ENCODE results near the gene GUCA1C.

Gene GUCA1C

DNA sequence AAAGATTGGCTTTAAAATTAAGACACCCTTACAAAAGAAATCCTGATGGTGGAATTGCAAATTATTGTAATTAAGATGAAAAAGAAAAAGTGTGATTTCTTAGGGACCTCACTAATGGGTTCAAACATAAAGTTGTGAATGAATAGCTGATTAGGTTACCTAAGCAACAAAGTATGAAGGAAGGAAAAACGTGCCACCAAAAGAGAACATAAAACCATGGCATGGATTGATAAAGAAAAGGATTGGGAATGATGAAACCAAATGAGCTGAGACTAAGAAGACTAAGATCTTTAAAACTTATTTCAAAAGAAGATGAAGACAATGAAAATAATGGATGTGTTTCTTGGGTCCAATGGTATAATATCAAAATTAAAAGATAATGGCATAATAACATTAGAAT is 32.2 kb upstream of the GUCA1C start:
- TF ChIP-seq GLIS3 (CRISPR knock-in tag; IDR thresholded peaks at IDR 0.05): no peak
- TF ChIP-seq ESRRG (CRISPR knock-in tag; IDR thresholded peaks at IDR 0.05): no peak
- TF ChIP-seq RARB (CRISPR knock-in tag; IDR thresholded peaks at IDR 0.05): no peak
- TF ChIP-seq, protein P1, sequence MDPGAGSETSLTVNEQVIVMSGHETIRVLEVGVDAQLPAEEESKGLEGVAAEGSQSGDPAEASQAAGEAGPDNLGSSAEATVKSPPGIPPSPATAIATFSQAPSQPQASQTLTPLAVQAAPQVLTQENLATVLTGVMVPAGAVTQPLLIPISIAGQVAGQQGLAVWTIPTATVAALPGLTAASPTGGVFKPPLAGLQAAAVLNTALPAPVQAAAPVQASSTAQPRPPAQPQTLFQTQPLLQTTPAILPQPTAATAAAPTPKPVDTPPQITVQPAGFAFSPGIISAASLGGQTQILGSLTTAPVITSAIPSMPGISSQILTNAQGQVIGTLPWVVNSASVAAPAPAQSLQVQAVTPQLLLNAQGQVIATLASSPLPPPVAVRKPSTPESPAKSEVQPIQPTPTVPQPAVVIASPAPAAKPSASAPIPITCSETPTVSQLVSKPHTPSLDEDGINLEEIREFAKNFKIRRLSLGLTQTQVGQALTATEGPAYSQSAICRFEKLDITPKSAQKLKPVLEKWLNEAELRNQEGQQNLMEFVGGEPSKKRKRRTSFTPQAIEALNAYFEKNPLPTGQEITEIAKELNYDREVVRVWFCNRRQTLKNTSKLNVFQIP (CRISPR knock-in tag; IDR thresholded peaks at IDR 0.05; ENCODE audit: borderline replicate concordance, low read depth): no peak
- no peak for ATAC-seq

DNA sequence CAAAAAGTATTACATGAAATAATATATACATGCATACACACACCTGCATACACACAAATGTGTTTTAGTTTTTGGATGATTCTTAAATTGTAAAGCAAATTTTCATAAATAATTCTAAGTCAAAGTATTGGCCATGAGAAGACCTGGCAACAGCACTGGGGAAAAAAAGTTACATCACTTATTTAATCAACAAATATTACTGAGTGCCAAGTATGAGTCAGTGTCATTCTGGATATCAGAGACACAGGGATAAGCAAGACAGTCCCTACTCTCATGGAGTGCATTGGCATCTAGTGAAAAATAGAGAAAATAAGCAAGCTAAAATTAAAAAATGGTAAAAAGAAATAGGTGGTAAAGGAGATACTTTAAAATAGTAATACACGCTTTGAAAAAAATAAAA is 29.4 kb upstream of the GUCA1C start:
- no peak for ATAC-seq
- TF ChIP-seq, protein P2, sequence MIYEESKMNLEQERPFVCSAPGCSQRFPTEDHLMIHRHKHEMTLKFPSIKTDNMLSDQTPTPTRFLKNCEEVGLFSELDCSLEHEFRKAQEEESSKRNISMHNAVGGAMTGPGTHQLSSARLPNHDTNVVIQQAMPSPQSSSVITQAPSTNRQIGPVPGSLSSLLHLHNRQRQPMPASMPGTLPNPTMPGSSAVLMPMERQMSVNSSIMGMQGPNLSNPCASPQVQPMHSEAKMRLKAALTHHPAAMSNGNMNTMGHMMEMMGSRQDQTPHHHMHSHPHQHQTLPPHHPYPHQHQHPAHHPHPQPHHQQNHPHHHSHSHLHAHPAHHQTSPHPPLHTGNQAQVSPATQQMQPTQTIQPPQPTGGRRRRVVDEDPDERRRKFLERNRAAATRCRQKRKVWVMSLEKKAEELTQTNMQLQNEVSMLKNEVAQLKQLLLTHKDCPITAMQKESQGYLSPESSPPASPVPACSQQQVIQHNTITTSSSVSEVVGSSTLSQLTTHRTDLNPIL (CRISPR knock-in tag; IDR thresholded peaks at IDR 0.05; ENCODE audit: low read depth): no peak
- no peak for TF ChIP-seq ZFP30 (CRISPR knock-in tag; IDR thresholded peaks at IDR 0.05)
- TF ChIP-seq ZNF8 (CRISPR knock-in tag; IDR thresholded peaks at IDR 0.05): no peak
- TF ChIP-seq, protein P1 (CRISPR knock-in tag; IDR thresholded peaks at IDR 0.05; ENCODE audit: borderline replicate concordance, low read depth): no peak
- TF ChIP-seq, protein P3, sequence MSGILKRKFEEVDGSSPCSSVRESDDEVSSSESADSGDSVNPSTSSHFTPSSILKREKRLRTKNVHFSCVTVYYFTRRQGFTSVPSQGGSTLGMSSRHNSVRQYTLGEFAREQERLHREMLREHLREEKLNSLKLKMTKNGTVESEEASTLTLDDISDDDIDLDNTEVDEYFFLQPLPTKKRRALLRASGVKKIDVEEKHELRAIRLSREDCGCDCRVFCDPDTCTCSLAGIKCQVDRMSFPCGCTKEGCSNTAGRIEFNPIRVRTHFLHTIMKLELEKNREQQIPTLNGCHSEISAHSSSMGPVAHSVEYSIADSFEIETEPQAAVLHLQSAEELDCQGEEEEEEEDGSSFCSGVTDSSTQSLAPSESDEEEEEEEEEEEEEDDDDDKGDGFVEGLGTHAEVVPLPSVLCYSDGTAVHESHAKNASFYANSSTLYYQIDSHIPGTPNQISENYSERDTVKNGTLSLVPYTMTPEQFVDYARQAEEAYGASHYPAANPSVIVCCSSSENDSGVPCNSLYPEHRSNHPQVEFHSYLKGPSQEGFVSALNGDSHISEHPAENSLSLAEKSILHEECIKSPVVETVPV (CRISPR knock-in tag; IDR thresholded peaks at IDR 0.05): no peak
- TF ChIP-seq BACH2 (CRISPR knock-in tag; IDR thresholded peaks at IDR 0.05; ENCODE audit: borderline replicate concordance): no peak
- no peak for TF ChIP-seq GLIS3 (CRISPR knock-in tag; IDR thresholded peaks at IDR 0.05)
- TF ChIP-seq, protein P4, sequence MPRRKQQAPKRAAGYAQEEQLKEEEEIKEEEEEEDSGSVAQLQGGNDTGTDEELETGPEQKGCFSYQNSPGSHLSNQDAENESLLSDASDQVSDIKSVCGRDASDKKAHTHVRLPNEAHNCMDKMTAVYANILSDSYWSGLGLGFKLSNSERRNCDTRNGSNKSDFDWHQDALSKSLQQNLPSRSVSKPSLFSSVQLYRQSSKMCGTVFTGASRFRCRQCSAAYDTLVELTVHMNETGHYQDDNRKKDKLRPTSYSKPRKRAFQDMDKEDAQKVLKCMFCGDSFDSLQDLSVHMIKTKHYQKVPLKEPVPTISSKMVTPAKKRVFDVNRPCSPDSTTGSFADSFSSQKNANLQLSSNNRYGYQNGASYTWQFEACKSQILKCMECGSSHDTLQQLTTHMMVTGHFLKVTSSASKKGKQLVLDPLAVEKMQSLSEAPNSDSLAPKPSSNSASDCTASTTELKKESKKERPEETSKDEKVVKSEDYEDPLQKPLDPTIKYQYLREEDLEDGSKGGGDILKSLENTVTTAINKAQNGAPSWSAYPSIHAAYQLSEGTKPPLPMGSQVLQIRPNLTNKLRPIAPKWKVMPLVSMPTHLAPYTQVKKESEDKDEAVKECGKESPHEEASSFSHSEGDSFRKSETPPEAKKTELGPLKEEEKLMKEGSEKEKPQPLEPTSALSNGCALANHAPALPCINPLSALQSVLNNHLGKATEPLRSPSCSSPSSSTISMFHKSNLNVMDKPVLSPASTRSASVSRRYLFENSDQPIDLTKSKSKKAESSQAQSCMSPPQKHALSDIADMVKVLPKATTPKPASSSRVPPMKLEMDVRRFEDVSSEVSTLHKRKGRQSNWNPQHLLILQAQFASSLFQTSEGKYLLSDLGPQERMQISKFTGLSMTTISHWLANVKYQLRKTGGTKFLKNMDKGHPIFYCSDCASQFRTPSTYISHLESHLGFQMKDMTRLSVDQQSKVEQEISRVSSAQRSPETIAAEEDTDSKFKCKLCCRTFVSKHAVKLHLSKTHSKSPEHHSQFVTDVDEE (CRISPR knock-in tag; IDR thresholded peaks at IDR 0.05): no peak
- no peak for TF ChIP-seq OSR1 (CRISPR knock-in tag; IDR thresholded peaks at IDR 0.05)
- TF ChIP-seq, protein P5, sequence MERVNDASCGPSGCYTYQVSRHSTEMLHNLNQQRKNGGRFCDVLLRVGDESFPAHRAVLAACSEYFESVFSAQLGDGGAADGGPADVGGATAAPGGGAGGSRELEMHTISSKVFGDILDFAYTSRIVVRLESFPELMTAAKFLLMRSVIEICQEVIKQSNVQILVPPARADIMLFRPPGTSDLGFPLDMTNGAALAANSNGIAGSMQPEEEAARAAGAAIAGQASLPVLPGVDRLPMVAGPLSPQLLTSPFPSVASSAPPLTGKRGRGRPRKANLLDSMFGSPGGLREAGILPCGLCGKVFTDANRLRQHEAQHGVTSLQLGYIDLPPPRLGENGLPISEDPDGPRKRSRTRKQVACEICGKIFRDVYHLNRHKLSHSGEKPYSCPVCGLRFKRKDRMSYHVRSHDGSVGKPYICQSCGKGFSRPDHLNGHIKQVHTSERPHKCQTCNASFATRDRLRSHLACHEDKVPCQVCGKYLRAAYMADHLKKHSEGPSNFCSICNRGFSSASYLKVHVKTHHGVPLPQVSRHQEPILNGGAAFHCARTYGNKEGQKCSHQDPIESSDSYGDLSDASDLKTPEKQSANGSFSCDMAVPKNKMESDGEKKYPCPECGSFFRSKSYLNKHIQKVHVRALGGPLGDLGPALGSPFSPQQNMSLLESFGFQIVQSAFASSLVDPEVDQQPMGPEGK (CRISPR knock-in tag; IDR thresholded peaks at IDR 0.05; ENCODE audit: borderline replicate concordance): no peak
- TF ChIP-seq ZC3H10 (CRISPR knock-in tag; IDR thresholded peaks at IDR 0.05): no peak
- no peak for TF ChIP-seq TOX (CRISPR knock-in tag; IDR thresholded peaks at IDR 0.05; ENCODE audit: borderline replicate concordance)
- TF ChIP-seq ZFP3 (CRISPR knock-in tag; IDR thresholded peaks at IDR 0.05): no peak
- no peak for TF ChIP-seq PPARA (CRISPR knock-in tag; IDR thresholded peaks at IDR 0.05; ENCODE audit: borderline replicate concordance)

DNA sequence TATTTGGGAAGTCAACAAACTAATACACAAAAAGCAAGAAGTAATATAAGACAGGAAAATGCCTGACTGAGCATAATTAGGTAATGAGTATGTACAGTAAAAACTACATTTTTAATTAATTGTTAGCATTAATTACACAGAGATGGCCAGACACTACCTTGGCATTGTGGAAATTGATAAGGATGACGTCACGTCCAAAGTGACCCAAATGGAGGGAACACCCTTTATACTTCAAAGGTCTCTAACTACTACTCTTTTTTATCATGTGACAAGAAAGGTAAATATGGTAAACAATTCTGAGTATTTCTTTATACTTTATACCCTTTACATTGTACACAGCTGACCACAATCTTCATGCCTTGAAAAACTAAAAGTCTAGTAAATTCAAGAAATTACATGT is 22.4 kb upstream of the GUCA1C start:
- TF ChIP-seq ZFP30 (CRISPR knock-in tag; IDR thresholded peaks at IDR 0.05) (no peak), TOX (CRISPR knock-in tag; IDR thresholded peaks at IDR 0.05; ENCODE audit: borderline replicate concordance) (no peak), RARB (CRISPR knock-in tag; IDR thresholded peaks at IDR 0.05) (no peak), ZFP3 (CRISPR knock-in tag; IDR thresholded peaks at IDR 0.05) (no peak), OSR1 (CRISPR knock-in tag; IDR thresholded peaks at IDR 0.05) (no peak), CSDC2 (CRISPR knock-in tag; IDR thresholded peaks at IDR 0.05) (no peak), SNAI2 (CRISPR knock-in tag; IDR thresholded peaks at IDR 0.05) (no peak)
- no peak for ATAC-seq
